ENCODE measurements around the gene PRSS36. TPM values are rescaled to one million over a fixed set of nuclear protein-coding genes. Genes with fewer than 3 reads are reported as not detected.

PRSS36 gene
- total and polyA plus RNA-seq, 12 donors: 0.89 to 18.3 (median 7.4) TPM

DNA sequence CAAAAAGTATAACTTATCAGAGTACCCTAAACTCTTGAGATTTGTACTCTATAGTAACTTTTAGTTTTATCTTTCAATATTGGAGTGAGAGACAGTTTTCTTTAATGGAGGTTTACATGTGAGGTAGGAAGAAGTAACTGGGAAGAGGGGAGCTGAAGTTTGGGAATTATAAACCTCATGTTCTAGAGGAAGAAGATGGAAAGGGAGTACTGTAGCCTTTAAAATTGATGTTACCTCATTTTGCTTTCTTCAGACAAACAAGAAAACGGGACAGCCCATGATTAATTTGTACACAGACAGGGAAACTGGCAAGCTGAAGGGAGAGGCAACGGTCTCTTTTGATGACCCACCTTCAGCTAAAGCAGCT lies 39.5 kb upstream of the PRSS36 start:
- H3K36me3 ChIP-seq (replicated peaks in 1 of 2): peaks cover 0 to 100% of the 10 kb centered on the region in 2 donors
- intact Hi-C loops (cut with DNase I): no loop called here
- 67 to 87% (median 73%) methylated on average over 2 of the region's 2 CpGs for WGBS, 4 donors

GRCh38 chr16:31188450-31189411 lies 38.9 kb upstream of the PRSS36 start:
- no peaks in the 10 kb centered on the region for H3K9me3 ChIP-seq (replicated peaks in 1 of 3)
- H3K27ac ChIP-seq: no peak overlapping the region
- TF ChIP-seq, protein P1, sequence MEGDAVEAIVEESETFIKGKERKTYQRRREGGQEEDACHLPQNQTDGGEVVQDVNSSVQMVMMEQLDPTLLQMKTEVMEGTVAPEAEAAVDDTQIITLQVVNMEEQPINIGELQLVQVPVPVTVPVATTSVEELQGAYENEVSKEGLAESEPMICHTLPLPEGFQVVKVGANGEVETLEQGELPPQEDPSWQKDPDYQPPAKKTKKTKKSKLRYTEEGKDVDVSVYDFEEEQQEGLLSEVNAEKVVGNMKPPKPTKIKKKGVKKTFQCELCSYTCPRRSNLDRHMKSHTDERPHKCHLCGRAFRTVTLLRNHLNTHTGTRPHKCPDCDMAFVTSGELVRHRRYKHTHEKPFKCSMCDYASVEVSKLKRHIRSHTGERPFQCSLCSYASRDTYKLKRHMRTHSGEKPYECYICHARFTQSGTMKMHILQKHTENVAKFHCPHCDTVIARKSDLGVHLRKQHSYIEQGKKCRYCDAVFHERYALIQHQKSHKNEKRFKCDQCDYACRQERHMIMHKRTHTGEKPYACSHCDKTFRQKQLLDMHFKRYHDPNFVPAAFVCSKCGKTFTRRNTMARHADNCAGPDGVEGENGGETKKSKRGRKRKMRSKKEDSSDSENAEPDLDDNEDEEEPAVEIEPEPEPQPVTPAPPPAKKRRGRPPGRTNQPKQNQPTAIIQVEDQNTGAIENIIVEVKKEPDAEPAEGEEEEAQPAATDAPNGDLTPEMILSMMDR (IDR thresholded peaks at IDR 0.05): no peak
- no peak for TF ChIP-seq POLR2A (IDR thresholded peaks at IDR 0.05)
- no peaks in the 10 kb centered on the region for H3K27me3 ChIP-seq
- 83 to 91% (median 86%) methylated on average over 3 of the region's 3 CpGs for WGBS, 4 donors
- H3K4me3 ChIP-seq: no peak overlapping the region
- intact Hi-C loops (cut with DNase I): no loop called here
- DNase-seq: no peak
- H3K36me3 ChIP-seq (replicated peaks in 1 of 2): peaks cover 0 to 100% of the 10 kb centered on the region in 2 donors
- H3K4me1 ChIP-seq (replicated peaks in 1 of 2): peaks cover 0 to 7% of the 10 kb centered on the region in 2 donors

More for the DNA sequence above, 39.5 kb upstream of the PRSS36 start:
- no peaks in the 10 kb centered on the region for H3K9me3 ChIP-seq (replicated peaks in 1 of 3)
- no peak for TF ChIP-seq POLR2A (IDR thresholded peaks at IDR 0.05)
- TF ChIP-seq, protein P1 (IDR thresholded peaks at IDR 0.05): no peak
- DNase-seq: no peak
- H3K4me3 ChIP-seq: no peak overlapping the region
- H3K27me3 ChIP-seq: no peaks in the 10 kb centered on the region
- peaks cover 0 to 7% of the 10 kb centered on the region in 2 donors for H3K4me1 ChIP-seq (replicated peaks in 1 of 2)
- no peak overlapping the region for H3K27ac ChIP-seq

- WGBS, 4 donors: 86 to 91% (median 88%) methylated on average over 8 of the region's 8 CpGs
Measured at GRCh38 chr16:31187808-31188189, 37.9 kb upstream of the PRSS36 start.

More at GRCh38 chr16:31187808-31188189, 37.9 kb upstream of the PRSS36 start:
- H3K36me3 ChIP-seq (replicated peaks in 1 of 2): peaks cover 0 to 100% of the 10 kb centered on the region in 2 donors
- H3K9me3 ChIP-seq (replicated peaks in 1 of 3): no peaks in the 10 kb centered on the region
- peaks cover 5 to 14% of the 10 kb centered on the region in 2 donors for H3K4me1 ChIP-seq (replicated peaks in 1 of 2)
- no peak for TF ChIP-seq POLR2A (IDR thresholded peaks at IDR 0.05)
- TF ChIP-seq, protein P1 (IDR thresholded peaks at IDR 0.05): no peak
- DNase-seq: no peak
- intact Hi-C loops (cut with DNase I): no loop called here
- no peak overlapping the region for H3K27ac ChIP-seq
- H3K27me3 ChIP-seq: no peaks in the 10 kb centered on the region
- no peak overlapping the region for H3K4me3 ChIP-seq
